ENCODE data around the gene XPO6. TPM values are rescaled to one million over a fixed set of nuclear protein-coding genes. Genes with fewer than 3 reads are reported as not detected.

Gene XPO6
- total RNA-seq, 1 donor = 105 TPM

DNA sequence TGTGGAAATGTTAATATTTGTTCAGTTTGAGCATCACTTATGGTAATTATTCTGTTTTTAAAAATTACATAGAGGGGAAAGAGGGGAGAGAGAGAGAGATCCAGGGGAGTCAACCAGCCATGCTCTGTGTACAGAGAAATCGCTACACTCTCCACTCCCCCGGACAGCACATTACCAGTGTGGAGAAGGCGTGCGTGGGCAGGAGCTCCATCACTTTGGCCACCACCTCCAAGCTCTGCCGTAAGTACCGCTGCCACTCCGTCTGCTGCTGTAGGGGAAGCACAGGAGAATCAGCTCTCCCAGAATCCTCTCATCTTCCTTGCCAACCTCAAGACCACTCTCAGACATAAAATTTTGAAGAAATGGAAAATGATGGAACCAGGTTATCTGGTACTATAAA lies 78.1 kb downstream of the XPO6 start:
- no peak for DNase-seq (ENCODE audit: low read depth)
- TF ChIP-seq, protein P1, sequence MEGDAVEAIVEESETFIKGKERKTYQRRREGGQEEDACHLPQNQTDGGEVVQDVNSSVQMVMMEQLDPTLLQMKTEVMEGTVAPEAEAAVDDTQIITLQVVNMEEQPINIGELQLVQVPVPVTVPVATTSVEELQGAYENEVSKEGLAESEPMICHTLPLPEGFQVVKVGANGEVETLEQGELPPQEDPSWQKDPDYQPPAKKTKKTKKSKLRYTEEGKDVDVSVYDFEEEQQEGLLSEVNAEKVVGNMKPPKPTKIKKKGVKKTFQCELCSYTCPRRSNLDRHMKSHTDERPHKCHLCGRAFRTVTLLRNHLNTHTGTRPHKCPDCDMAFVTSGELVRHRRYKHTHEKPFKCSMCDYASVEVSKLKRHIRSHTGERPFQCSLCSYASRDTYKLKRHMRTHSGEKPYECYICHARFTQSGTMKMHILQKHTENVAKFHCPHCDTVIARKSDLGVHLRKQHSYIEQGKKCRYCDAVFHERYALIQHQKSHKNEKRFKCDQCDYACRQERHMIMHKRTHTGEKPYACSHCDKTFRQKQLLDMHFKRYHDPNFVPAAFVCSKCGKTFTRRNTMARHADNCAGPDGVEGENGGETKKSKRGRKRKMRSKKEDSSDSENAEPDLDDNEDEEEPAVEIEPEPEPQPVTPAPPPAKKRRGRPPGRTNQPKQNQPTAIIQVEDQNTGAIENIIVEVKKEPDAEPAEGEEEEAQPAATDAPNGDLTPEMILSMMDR (IDR thresholded peaks at IDR 0.05; ENCODE audit: insufficient read depth, low read depth, low read length) = no peak
- no peak overlapping the region for H3K4me3 ChIP-seq (ENCODE audit: low read depth, low read length)

DNA sequence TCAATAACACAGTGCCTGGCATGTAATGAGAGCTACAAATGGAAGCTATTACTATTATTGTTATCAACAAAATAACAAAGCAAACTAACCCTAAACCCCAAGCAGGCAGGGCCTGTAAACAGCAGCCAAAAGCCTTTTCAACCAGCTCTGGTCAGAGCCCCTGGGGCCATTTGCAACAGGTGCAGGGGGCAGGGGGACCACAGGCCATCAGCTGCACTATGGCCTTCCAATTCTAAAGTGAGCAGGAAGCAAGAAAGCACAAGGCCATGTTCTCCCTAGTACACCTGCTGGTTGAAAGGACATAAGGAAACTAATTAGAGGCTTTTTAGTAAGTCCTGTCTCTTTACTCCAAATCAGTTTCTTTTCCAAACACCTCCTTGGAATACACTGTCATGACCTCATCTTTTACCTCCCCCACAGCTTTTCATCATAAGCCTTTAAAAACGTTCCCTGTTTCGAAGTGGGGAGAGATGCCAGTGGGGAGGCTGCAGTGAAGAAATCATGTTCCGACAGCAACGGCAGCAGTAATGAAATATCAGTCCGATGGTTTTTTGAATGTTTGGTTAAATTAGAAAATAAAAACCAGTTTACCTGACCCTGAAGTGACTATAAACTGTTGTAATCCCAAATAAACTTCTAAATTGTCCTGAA lies 79.9 kb downstream of the XPO6 start:
- peak; percentile 6 for DNase-seq (ENCODE audit: low read depth)

DNA sequence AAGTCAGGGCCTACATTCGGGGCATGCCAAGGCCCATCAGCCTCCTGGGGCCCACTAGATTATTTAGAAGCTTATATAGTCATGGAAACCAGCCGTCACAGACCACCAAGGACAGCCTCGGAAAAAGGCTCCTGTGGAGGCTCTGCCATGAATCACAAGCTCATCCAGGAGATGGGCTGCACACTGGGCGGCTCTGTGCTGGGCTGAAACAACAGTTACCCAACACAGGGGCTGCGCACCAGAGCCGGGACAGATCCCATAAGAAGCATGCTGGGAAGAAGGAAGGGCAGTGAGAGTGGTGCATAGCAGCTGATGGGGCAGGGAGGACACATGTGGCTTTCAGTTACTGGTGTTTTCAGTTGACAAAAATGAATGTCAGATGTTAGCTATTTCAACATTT lies 80.6 kb downstream of the XPO6 start:
- TF ChIP-seq, protein P1 (IDR thresholded peaks at IDR 0.05; ENCODE audit: insufficient read depth, low read depth, low read length) = no peak
- no peak for DNase-seq (ENCODE audit: low read depth)
- H3K4me3 ChIP-seq (ENCODE audit: low read depth, low read length) = no peak overlapping the region

More for the DNA sequence above, 79.9 kb downstream of the XPO6 start:
- TF ChIP-seq, protein P1 (IDR thresholded peaks at IDR 0.05; ENCODE audit: insufficient read depth, low read depth, low read length) = no peak
- H3K4me3 ChIP-seq (ENCODE audit: low read depth, low read length) = no peak overlapping the region

DNA sequence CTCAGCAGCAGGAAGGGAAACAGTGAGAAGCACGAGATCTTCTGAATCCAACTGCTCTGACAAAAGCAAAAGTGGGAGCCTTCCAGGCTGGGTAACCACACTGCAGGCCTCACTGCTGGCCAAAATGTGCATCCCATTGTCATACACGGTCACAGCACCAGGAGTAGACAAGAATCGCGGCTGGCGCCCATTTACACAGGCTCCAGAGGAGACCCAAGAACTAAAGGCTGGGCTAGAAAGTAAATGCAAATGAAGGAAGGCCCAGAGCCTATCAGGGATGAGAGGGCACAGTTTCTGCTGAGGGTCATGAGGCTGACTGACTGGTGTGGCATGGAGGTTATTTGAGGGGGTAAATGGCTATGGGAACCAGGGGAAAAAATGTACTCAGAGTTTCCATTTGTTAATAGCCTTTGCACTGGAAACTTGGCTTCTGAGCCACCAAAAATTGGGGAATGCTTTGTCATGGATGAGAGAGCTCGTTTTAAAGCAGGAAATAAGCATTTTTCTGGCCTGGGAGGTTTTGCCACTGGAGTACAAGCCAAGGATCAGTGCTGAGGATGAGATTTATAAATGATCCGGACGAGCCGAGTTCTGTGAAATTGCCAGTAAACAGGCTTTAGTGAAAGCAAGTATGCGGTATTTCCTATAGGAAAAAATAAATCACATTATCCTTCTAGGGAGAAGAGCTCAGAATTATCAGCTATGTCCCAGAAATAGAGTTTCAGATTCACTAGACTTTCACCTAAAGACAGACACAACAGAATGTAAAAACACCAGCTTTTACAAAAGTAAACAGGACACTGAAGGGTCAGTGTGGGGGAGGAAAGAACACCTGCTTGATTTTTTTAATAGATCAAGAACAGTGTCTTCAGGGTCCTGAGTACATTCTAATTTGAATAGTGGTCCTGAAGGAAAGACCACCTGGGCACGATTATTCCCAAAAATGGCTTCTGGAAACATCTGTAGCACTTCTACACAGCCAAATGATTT lies 81.4 kb downstream of the XPO6 start:
- no peak overlapping the region for H3K4me3 ChIP-seq (ENCODE audit: low read depth, low read length)
- TF ChIP-seq, protein P1 (IDR thresholded peaks at IDR 0.05; ENCODE audit: insufficient read depth, low read depth, low read length) = no peak
- no peak for DNase-seq (ENCODE audit: low read depth)

DNA sequence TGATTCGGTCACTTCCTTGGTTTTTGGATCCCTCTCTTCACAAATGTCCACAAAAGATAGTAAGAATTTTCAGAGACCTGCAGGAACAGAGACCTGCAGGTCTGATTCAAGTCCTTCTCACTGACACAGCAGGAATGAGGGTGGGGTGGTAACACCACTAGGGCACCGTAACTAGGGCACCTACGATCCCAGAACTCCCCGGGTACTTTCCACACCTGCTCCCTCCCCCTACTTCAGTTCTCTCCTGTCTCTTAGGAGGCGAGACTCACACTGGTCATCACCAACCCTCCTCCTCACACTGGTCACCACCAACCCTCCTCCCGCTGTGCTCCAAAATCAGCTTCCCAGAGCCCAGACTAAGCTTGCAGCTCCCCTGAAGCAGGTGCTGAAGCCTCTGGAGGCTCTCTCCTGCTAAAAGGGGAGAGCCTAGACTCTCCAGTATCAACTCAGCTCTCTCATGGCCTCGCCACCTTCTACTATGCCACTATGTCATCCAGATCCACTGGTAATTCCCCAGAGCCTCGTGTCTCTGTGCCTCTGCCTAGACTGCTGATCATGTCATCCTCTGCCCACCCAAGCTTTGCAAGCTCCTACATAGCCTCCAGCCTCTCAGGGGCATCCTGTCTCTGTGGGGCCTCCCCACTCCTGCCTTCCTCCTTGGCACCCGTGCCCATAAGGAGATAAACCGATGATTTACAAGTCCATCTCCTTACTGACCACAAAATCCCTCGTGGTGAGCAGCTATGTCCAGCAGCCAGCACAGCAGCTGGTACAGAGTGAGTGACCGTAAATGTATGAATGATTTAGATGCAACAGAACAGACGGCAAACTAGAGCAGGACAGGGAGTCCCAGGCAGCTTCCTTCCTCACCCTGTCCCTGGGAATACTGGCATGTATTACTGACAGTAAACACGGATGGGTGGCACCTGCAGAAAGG lies 84.8 kb downstream of the XPO6 start:
- H3K4me3 ChIP-seq (ENCODE audit: low read depth, low read length) = no peak overlapping the region
- peak; percentile 20 for DNase-seq (ENCODE audit: low read depth)
- TF ChIP-seq, protein P1 (IDR thresholded peaks at IDR 0.05; ENCODE audit: insufficient read depth, low read depth, low read length) = no peak

DNA sequence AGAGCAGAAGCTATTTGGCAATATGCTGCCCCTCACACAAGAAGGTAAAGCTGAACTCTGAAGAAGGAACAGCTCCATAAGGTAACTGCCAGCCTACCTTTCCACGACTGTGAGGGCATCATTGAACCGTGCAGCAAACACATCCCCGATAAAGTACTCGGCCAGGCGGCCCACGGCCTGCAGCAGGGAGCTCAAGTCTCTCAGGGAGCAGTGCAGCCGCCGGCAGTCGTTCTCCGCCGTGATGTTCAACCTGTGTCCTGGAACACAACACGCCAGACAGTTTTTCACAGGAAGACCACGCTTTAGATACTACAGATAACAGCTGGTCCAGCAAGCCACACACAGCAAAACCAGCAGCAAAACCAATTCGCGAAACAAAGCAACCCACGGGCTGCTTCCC lies 86.2 kb downstream of the XPO6 start:
- H3K4me3 ChIP-seq (ENCODE audit: low read depth, low read length) = no peak overlapping the region
- TF ChIP-seq, protein P1 (IDR thresholded peaks at IDR 0.05; ENCODE audit: insufficient read depth, low read depth, low read length) = no peak
- no peak for DNase-seq (ENCODE audit: low read depth)

Data from fibroblast of villous mesenchyme (primary cell).